Activated CD4-positive, CD25-positive, alpha-beta regulatory T cell treated with anti-CD3 and anti-CD28 coated beads, Interleukin-2, amount 50 U/mL, for 24 hours (primary cell): Measurements from ENCODE around the gene CCND3.
"Not testable (repeated sequence)": the region's sequence is repeated elsewhere in the genome, so short reads cannot be mapped to it uniquely, and the experiment has no call there.

Source experiments
- ATAC-seq, 2 donors: fragments of 150-1000 bp; cut with Tn5 transposase; one replicate each; pipeline ENCODE4 v1.10.0; 2021; ENCODE audit warnings: mild to moderate bottlenecking in 1 of 2, moderate library complexity in 1 of 2

The CCND3 gene

GRCh38 chr6:41947581-41948220, 6.1 kb upstream of the CCND3 start:
- ATAC-seq = no peak

- ATAC-seq = no peak
These were observed 1.8 kb upstream of the CCND3 start for GRCh38 chr6:41943456-41943855.

- not testable (repeated sequence) for ATAC-seq
These were observed 1.3 kb upstream of the CCND3 start for GRCh38 chr6:41942882-41943281.

DNA sequence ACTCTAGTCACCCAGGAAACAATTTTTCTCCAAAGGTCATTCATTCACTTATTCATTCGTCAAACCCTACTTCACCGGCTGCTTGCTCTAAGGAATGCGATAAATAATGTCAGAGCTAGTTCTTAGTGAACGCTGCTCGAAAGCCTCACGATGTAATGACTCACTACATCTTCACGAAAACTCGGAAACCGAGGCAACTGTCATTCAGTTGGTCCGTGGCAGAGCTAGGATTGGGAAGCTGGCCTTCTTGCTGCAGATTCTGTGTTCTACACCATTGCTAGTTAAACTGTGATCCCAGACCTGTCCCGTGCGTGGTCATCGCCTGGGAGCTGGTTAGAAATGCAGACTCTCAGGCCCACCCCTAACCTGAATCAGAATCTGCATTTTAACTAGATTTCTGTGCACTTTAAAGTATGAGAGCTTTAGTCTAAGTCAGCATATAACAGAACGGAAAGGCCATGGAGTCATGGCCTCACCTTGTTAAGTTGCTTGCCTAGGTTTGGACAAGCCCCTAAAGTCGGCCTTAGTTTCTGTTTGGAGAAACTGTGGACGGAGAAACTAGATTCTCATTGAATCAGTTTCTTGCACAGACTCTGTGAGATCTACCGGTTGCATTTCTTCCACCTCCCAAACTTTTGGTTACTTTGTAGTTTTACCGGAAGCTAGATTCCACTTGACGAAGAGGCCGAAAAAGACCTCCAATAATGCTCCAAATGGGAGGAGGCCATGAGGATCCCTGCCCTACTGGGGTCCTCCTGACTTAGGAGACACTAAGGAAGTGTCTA, 651 bp upstream of the CCND3 start:
- ATAC-seq = peak; percentile 46 to 48

- peak in 1 of 2 donors; percentile 1 for ATAC-seq
These were observed 789 bp downstream of the CCND3 start for GRCh38 chr6:41940759-41941279.

DNA sequence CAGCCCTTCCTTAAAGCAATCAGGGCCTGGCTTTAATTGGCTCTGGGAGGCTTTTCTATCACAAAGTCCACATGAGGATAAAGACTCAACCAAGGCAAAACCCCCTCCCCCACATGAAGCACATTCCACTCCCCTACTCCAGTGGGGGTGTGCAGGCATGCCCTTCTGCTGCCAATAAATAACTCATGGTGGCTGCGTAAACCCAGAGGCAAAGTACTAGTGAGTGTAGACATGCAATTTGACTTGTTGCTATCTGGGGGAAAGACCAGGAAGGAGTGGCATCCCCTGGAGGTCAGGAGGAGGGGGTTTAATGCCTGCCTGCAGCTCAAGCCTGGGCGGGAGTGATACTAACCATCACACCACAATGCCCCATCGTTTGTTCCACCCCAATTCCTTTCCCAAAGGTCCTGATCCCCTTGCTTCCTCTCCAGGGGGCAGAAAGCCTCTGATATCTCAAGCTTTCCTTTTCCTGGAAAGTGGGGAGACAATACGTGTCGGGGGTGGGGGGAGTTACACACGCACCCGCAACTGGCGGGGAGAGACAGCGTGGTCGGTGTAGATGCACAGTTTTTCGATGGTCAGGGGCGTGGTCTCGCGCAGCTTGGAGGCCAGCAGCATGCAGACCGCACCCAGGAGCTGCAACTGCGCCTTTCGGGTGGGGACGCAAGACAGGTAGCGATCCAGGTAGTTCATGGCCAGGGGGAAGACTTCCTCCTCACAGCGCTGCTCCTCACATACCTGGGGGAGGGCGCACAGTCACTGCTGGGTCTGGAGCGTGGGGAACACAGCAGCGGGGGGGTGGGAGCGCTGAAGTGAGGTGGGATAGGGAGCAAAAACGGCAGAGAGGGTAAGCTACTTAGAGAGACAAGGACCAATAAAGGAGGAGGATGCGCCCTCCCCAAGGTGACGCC, 1.5 kb downstream of the CCND3 start:
- no peak for ATAC-seq

DNA sequence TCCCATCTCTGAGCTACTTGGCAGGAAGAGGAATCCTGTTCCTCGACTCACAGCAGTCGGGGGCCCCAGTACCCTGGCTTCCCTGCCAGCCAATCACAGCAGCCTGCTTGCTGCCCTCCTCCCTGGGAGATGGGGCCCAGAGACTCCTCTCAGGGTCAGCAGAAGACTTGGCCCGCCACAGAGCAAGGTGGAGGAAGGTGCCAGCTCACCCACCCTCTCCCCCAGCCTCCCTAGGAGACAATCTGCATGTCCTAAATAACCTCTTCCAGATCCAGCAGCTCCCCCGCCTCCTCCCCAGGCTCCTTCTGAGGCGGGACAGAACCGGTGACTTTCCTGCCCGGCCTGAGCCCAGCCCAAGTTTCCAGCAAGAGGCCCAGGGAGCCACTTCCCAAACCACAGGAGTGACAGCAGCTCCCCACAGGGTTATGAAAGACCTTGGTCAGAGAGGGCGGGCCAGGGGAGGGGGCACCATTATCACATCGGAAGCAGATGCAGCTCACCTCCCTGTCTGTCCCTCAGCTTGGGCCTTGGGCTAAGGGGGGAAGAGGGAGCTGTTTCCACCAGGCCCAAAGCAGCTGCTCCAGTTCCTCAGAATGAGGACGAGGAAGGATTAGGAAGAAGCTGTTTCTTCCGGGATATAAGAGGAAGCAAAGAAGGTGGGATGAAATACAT, 2.3 kb downstream of the CCND3 start:
- no peak for ATAC-seq

GRCh38 chr6:41938590-41939175, 2.9 kb downstream of the CCND3 start:
- no peak for ATAC-seq

DNA sequence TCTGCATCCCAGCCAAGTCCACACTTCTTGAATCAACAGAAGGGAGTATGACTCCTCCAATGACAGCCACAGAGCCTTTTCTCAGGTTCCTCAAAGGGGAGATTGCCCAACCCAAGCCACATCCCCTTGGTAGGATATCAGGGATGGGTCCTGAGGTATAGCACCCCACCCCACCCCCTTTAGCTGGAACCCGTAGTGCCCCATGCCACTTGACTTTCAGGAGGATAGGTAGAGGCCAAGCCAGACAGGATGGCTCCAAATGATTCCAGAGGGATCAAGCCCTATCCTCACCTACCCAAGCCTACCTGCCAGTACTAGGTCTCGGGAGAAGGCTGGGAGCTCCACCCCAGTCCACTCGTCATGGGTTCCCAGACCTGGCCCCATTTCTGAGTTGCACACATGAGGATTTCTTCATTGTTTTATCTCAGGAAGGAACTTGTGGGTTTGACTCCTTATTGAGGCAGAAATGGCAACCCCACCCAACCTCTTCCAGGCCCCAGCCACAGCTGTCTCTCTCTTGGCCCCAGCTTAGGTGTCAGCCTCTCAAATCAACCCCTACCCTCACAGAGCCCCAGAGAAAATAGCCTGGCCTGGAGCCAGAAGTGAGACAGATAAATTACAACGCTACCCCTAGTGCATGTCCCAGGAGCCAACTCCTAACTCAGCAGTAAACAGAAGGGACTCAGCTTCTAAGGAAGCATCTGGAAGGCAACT, 3.6 kb downstream of the CCND3 start:
- ATAC-seq = no peak

DNA sequence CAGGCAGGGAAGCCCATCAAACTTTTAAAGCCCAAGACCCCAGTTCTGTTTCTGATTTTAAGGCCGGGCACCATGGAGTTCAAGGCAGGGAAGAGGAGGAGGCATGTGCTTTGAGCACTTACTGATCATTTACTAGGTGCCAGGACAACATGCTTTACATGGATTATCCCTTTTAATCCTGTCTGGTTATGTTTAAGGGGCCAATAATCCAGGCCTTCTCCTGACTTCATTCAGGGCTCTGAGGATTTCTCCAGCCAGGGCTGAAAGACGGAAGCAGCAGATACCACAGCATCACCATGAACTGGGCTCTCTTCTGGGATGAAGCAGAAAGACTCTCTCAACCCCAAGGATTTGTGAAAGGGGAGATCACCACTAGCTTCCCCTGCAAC, 4.1 kb downstream of the CCND3 start:
- no peak for ATAC-seq

- peak; percentile 75 to 76 for ATAC-seq
These were observed 5.4 kb downstream of the CCND3 start for GRCh38 chr6:41936073-41936837.

DNA sequence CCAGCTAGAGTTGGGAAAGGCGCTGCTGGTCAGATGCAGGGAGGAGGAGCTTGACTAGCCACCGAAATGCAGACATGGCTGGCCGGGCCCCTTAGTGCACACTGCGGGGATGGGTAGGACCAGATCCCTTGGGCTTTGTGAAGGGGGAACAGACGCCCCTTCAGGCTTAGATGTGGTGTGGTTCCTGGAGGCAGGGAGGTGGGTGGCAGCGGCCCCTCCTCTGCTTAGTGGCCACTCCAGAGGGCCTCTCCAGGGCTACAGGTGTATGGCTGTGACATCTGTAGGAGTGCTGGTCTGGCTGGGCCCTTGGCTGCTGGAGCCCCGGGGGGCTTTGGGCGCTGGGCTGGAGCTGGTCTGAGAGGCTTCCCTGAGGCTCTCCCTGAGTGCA, 5.9 kb downstream of the CCND3 start:
- no peak for ATAC-seq

GRCh38 chr6:41935193-41935574, 6.4 kb downstream of the CCND3 start:
- no peak for ATAC-seq

GRCh38 chr6:41934278-41935192, 7.1 kb downstream of the CCND3 start:
- ATAC-seq = no peak

DNA sequence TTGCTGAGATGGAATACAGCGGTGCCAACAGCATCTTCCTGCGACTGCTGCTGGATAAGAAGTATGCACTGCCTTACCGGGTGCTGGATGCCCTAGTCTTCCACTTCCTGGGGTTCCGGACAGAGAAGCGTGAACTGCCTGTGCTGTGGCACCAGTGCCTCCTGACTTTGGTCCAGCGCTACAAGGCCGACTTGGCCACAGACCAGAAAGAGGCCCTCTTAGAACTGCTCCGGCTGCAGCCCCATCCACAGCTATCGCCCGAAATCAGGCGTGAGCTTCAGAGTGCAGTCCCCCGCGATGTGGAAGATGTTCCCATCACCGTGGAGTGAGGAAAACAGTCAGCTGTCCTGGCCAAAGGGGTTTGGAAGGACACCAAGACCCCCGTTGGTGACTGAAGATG, 9.2 kb downstream of the CCND3 start:
- ATAC-seq = no peak

DNA sequence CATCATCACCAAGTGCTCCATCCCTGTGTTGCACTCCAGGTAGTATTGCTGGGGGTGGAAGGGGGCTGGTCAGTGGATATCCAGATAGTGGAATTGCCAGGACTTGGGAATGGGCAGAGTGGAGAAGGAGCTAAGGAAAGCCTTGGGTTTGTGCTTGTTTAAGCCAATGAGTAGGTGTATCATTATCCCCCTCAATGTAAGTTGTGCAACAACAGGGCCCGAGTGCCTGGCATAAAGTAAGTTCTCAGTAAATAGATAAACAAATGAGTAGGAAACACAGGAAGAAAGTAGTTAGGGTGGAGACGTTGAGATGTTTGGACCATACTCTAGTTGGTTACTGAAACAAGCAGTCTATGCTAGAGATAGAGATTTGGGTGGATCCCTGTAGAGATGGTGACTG, 9.8 kb downstream of the CCND3 start:
- no peak for ATAC-seq

DNA sequence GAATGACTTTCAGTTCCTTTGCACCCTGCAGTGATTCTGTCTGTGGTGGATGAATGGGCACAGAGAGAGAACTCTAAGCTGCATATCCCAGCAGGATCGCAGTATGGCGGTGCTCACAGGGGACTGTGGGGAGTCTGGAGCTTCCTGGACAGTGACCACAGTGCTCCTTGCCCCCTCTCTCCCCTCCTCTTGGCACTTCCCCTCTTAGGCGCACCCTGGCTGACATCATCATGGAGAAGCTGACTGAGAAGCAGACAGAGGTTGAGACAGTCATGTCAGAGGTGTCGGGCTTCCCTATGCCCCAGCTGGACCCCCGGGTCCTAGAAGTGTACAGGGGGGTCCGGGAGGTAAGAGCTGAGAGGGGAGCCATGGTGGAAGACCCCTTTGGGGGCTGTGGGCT, 11.7 kb downstream of the CCND3 start:
- no peak for ATAC-seq

- ATAC-seq = no peak
These were observed 14.4 kb downstream of the CCND3 start for GRCh38 chr6:41927253-41927652.

DNA sequence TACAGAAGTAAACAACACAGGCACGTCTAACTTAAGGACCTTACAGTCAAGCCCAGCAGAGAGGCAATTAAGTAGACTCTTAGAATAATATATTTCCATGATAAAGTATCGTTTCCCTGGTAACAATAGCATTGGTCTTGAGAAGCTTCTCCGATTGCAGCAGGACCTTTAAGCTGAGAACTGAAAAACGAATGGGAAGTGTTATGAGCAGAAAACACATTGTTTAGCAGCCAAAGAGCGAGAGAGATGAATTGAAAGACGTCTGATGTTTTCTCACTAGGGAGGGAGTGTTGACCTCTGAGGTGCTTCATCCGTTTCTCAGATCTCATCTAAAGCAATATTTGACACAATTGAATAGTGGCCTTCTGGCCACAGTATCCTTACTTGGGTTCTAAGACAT, 19.5 kb downstream of the CCND3 start:
- no peak for ATAC-seq

- peak; percentile 9 to 20 for ATAC-seq
These were observed 20.0 kb downstream of the CCND3 start for GRCh38 chr6:41921712-41921998.
